ENCODE measurements around the gene PRX. TPM values are rescaled to one million over a fixed set of nuclear protein-coding genes. Genes with fewer than 3 reads are reported as not detected.

The PRX gene
- total RNA-seq, 1 experiment from 2014 or later: 4.8 TPM

DNA sequence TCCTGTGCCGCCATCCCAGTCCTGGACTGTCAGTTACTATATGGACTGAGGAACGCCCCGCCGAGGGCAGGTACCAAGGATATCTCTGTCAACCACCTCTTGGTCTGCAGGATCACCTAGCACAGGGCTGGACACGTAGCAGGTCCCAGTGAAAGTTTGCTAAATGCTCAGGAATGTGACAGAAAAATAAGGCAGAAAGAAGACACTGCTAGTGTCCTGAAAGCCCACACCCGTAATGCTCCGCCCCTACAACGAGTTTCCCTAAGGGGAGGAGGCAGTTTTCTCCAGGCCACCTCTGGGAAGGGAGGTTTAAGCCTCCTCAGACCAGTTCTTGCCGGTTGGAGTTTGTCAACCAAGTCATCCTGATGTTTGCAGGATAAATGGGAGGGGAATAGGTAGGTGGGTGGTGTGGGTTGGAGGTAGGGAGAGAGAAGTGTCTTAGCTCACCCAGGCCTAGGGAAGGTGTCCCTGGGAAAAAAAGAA lies 32.6 kb upstream of the PRX start:
- H3K9ac ChIP-seq (ENCODE audit: low read length): peak overlapping the region; percentile 33

DNA sequence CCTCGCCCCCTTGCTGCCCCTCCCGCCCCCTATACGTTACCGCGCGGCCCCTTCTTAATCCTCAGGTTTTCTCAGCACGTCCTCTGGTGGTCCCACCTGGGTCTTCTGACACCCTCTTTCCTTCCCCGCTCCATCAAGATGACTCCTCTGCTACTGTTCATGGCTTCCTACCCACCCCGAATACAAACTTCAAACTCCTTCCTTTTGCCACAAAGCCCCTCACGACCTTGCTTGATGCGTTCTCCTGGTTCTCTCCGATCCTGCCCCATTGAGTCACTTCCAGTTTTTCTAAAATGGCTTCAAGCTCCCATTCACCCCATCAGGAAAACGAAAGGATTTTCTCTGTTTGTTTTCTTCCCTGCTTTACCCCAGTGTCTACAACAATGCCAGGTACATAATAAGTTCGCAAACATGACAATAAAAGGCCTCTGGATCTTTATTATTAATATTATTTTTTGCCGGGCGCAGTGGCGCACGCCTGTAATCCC lies 31.7 kb upstream of the PRX start:
- peaks cover 19 to 20% of the 10 kb centered on the region in 2 experiments; a peak in 3 of 4 replicates for H3K36me3 ChIP-seq (ENCODE audit: control insufficient read depth in 1 of 2, insufficient read depth in 2 of 2, low read length in 2 of 2)
- peak overlapping the region; percentile 49 to 71 for H3K4me3 ChIP-seq (replicated peaks in 1 of 2; ENCODE audit: low read depth in 1 of 2, low read length in 2 of 2)
- ChIA-PET POLR2A (interaction anchor here (1.1 to 3.1 kb wide), 4 partner anchors 8 to 21 kb away, joined by 4 to 24 read pairs (median 6); partner anchors contain the start of genes BLVRB and SERTAD1), CTCF (no interaction called here), RAD21 (ENCODE audit: low non-redundant PET in 1 of 2, low total read pairs in 2 of 2, uncharacterized antibody in 2 of 2, unreplicated experiment in 2 of 2) (no interaction called here)
- H3K9me3 ChIP-seq (ENCODE audit: control insufficient read depth in 1 of 2, insufficient read depth in 1 of 2, low read depth in 1 of 2, low read length in 2 of 2): no peaks in the 10 kb centered on the region
- TSS peak; percentile 92 for BruUV-seq (replicated peaks)
- intact Hi-C loops (cut with micrococcal nuclease): no loop called here
- peaks cover 20 to 31% of the 10 kb centered on the region in 2 experiments for H3K4me1 ChIP-seq (ENCODE audit: control insufficient read depth in 1 of 2, insufficient read depth in 2 of 2, low read length in 2 of 2)
- H3K79me2 ChIP-seq (ENCODE audit: insufficient read depth, low read length): peaks cover 30% of the 10 kb centered on the region
- peak overlapping the region; percentile 85 for H3K9ac ChIP-seq (ENCODE audit: low read length)
- no peaks in the 10 kb centered on the region for H3K27me3 ChIP-seq (ENCODE audit: insufficient read depth, low read length)
- no peak for ATAC-seq
- no peak for DNase-seq (ENCODE audit: low read depth, low spot score)
- H3K9me2 ChIP-seq (ENCODE audit: insufficient read depth): no peaks in the 10 kb centered on the region
- peak overlapping the region; percentile 89 for H3K4me2 ChIP-seq (ENCODE audit: low read length)
- TF ChIP-seq YY1 (IDR thresholded peaks at IDR 0.05; ENCODE audit: extremely low read depth, insufficient replicate concordance, low read depth, low read length) (no peak), RAD21 (IDR thresholded peaks at IDR 0.05; ENCODE audit: low read depth) (peak; percentile 39)
- TF ChIP-seq, protein P1, sequence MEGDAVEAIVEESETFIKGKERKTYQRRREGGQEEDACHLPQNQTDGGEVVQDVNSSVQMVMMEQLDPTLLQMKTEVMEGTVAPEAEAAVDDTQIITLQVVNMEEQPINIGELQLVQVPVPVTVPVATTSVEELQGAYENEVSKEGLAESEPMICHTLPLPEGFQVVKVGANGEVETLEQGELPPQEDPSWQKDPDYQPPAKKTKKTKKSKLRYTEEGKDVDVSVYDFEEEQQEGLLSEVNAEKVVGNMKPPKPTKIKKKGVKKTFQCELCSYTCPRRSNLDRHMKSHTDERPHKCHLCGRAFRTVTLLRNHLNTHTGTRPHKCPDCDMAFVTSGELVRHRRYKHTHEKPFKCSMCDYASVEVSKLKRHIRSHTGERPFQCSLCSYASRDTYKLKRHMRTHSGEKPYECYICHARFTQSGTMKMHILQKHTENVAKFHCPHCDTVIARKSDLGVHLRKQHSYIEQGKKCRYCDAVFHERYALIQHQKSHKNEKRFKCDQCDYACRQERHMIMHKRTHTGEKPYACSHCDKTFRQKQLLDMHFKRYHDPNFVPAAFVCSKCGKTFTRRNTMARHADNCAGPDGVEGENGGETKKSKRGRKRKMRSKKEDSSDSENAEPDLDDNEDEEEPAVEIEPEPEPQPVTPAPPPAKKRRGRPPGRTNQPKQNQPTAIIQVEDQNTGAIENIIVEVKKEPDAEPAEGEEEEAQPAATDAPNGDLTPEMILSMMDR (IDR thresholded peaks at IDR 0.05 in 2 of 3, conservative IDR thresholded peaks at IDR 0.05 in 1 of 3; ENCODE audit: borderline replicate concordance in 1 of 3, insufficient read depth in 1 of 3, low read depth in 2 of 3, low read length in 2 of 3): 0 out of 6 replicates have a peak, but pooled peaks of 1 of the 3 experiments have one; percentile 12
- no peak overlapping the region for H2AFZ ChIP-seq (ENCODE audit: low read depth, low read length, poor library complexity, severe bottlenecking)
- peak overlapping the region; percentile 97 for H3K27ac ChIP-seq (ENCODE audit: low read depth, low read length)
- no peaks in the 10 kb centered on the region for H4K20me1 ChIP-seq (ENCODE audit: insufficient read depth)

More for the DNA sequence above, 32.6 kb upstream of the PRX start:
- Histone ChIP-seq H3K27ac (ENCODE audit: low read depth, low read length) (peak overlapping the region; percentile 97), H3K4me1 (ENCODE audit: control insufficient read depth in 1 of 2, insufficient read depth in 2 of 2, low read length in 2 of 2) (peaks cover 20 to 31% of the 10 kb centered on the region in 2 experiments), H3K36me3 (ENCODE audit: control insufficient read depth in 1 of 2, insufficient read depth in 2 of 2, low read length in 2 of 2) (peaks cover 15 to 18% of the 10 kb centered on the region in 2 experiments; a peak in 3 of 4 replicates), H3K9me2 (ENCODE audit: insufficient read depth) (no peaks in the 10 kb centered on the region), H2AFZ (ENCODE audit: low read depth, low read length, poor library complexity, severe bottlenecking) (no peak overlapping the region), H3K27me3 (ENCODE audit: insufficient read depth, low read length) (no peaks in the 10 kb centered on the region), H3K9me3 (ENCODE audit: control insufficient read depth in 1 of 2, insufficient read depth in 1 of 2, low read depth in 1 of 2, low read length in 2 of 2) (no peaks in the 10 kb centered on the region), H3K79me2 (ENCODE audit: insufficient read depth, low read length) (peaks cover 30% of the 10 kb centered on the region), H3K4me3 (replicated peaks in 1 of 2; ENCODE audit: low read depth in 1 of 2, low read length in 2 of 2) (0 out of 4 replicates have a peak overlapping the region, but pooled peaks of 1 of the 2 experiments have one; percentile 6), H4K20me1 (ENCODE audit: insufficient read depth) (no peaks in the 10 kb centered on the region), H3K4me2 (ENCODE audit: low read length) (peak overlapping the region; percentile 89)
- CTCF ChIA-PET: interaction anchor here (1.1 kb wide), 1 partner anchor 18 kb away, joined by 5 read pairs; no protein-coding TSS in a partner anchor
- BruUV-seq (replicated peaks): no TSS peak
- TF ChIP-seq SP1 (IDR thresholded peaks at IDR 0.05; ENCODE audit: low read depth): peak; percentile 26; the same call in 1 of the 2 replicates
- no peak for TF ChIP-seq RAD21 (IDR thresholded peaks at IDR 0.05; ENCODE audit: low read depth)
- intact Hi-C loops (cut with micrococcal nuclease): no loop called here
- DNase-seq (ENCODE audit: low read depth, low spot score): no peak
- no peak for ATAC-seq
- POLR2A ChIA-PET: no interaction called here
- RAD21 ChIA-PET (ENCODE audit: low non-redundant PET in 1 of 2, low total read pairs in 2 of 2, uncharacterized antibody in 2 of 2, unreplicated experiment in 2 of 2): no interaction called here
